ENCODE results near the gene GGTLC2.

The GGTLC2 gene

DNA sequence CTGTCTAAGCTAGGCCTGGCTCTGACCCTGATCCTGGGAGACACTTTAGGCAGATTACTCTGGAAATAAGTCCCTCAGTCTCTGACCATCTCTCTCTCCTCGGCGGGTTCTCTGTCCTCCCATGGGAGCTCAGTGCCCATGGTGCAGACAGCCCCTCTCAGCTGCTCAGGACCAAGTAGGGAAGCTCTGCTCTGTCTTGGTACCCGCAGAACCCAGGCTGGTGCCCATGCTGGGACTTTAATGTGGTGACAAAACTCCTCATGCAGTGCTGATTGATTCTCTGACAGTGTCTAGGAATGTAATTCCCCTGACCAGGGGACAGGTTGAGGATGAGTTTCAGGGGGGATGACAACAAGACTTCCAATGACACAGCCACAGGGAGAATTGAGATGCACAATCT lies 30.3 kb upstream of the GGTLC2 start:
- no peak for TF ChIP-seq TAF1 (IDR thresholded peaks at IDR 0.05; ENCODE audit: borderline replicate concordance, insufficient read depth, low read length)
- no peak for TF ChIP-seq SIN3A (IDR thresholded peaks at IDR 0.05; ENCODE audit: borderline replicate concordance, insufficient read depth, low read length)
- TF ChIP-seq POLR2AphosphoS5 (IDR thresholded peaks at IDR 0.05; ENCODE audit: low read depth, low read length): no peak
- no peak for TF ChIP-seq FOXP2 (optimal IDR thresholded peaks at IDR 0.05; ENCODE audit: borderline replicate concordance, extremely low read depth, extremely low read length, insufficient read depth)
- no peak for TF ChIP-seq REST (IDR thresholded peaks at IDR 0.05; ENCODE audit: insufficient read depth in 1 of 2, low read depth in 2 of 2, low read length in 2 of 2)

DNA sequence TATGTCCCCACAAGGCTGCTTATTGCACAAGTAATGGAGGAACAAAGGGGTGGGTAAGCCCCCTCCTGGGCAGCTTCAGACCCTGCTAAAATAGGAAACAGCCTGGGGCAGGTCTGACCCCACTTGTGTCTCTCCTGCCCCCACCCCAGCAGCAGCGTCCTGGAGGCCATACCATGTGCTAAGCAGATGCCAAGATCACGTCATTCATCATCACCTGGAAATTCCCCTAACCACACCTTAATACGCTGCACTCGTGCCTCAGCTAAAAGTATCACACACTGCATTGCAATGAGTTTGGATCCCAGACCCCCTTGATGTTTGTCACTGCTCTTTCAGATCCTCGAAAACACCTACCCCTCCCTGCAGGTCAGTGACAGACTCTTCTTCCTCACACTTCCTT lies 27.8 kb upstream of the GGTLC2 start:
- no peak for TF ChIP-seq FOXP2 (optimal IDR thresholded peaks at IDR 0.05; ENCODE audit: borderline replicate concordance, extremely low read depth, extremely low read length, insufficient read depth)
- no peak for TF ChIP-seq TAF1 (IDR thresholded peaks at IDR 0.05; ENCODE audit: borderline replicate concordance, insufficient read depth, low read length)
- no peak for TF ChIP-seq POLR2AphosphoS5 (IDR thresholded peaks at IDR 0.05; ENCODE audit: low read depth, low read length)
- no peak for TF ChIP-seq REST (IDR thresholded peaks at IDR 0.05; ENCODE audit: insufficient read depth in 1 of 2, low read depth in 2 of 2, low read length in 2 of 2)
- no peak for TF ChIP-seq SIN3A (IDR thresholded peaks at IDR 0.05; ENCODE audit: borderline replicate concordance, insufficient read depth, low read length)

DNA sequence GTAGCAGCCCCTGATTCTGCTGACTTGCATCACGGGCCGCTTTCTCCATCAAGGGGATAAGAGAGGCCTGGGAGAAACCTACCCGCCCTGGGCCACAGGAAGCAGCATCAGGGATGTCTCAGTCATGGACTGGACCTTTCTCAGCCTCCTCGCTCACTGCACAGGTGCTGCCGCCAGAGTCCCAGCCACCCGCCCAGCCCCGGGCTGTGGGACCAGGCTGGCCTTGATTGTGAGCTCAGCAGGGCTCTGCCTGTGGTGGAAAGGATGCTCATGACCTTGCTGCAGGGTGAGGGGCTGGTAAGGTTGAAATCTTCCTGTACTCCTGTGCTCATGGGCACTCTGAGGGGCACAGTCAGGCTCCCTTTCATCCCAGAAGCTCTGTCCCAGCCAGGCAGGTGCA lies 26.0 kb upstream of the GGTLC2 start:
- TF ChIP-seq POLR2AphosphoS5 (IDR thresholded peaks at IDR 0.05; ENCODE audit: low read depth, low read length): no peak
- no peak for TF ChIP-seq REST (IDR thresholded peaks at IDR 0.05; ENCODE audit: insufficient read depth in 1 of 2, low read depth in 2 of 2, low read length in 2 of 2)
- no peak for TF ChIP-seq TAF1 (IDR thresholded peaks at IDR 0.05; ENCODE audit: borderline replicate concordance, insufficient read depth, low read length)
- TF ChIP-seq SIN3A (IDR thresholded peaks at IDR 0.05; ENCODE audit: borderline replicate concordance, insufficient read depth, low read length): no peak
- TF ChIP-seq FOXP2 (optimal IDR thresholded peaks at IDR 0.05; ENCODE audit: borderline replicate concordance, extremely low read depth, extremely low read length, insufficient read depth): no peak

- TF ChIP-seq REST (IDR thresholded peaks at IDR 0.05; ENCODE audit: insufficient read depth in 1 of 2, low read depth in 2 of 2, low read length in 2 of 2): no peak
- TF ChIP-seq FOXP2 (optimal IDR thresholded peaks at IDR 0.05; ENCODE audit: borderline replicate concordance, extremely low read depth, extremely low read length, insufficient read depth): no peak
- TF ChIP-seq TAF1 (IDR thresholded peaks at IDR 0.05; ENCODE audit: borderline replicate concordance, insufficient read depth, low read length): no peak
- no peak for TF ChIP-seq POLR2AphosphoS5 (IDR thresholded peaks at IDR 0.05; ENCODE audit: low read depth, low read length)
- TF ChIP-seq SIN3A (IDR thresholded peaks at IDR 0.05; ENCODE audit: borderline replicate concordance, insufficient read depth, low read length): no peak
Measured at GRCh38 chr22:22618923-22619322, 25.5 kb upstream of the GGTLC2 start.

All from PFSK-1 (cell line).